ENCODE measurements around the gene HIBCH.

- no peak for TF ChIP-seq ZNF274 (IDR thresholded peaks at IDR 0.05; ENCODE audit: low read depth, low read length)
- no peak for TF ChIP-seq YY1 (IDR thresholded peaks at IDR 0.05; ENCODE audit: insufficient read depth, insufficient read length)
- TF ChIP-seq SUZ12 (IDR thresholded peaks at IDR 0.05; ENCODE audit: extremely low read depth, insufficient read depth, insufficient read length), result no peak
These were observed 1.1 kb downstream of the HIBCH start for GRCh38 chr2:190318514-190318913.
